Activated CD8-positive, alpha-beta memory T cell treated with anti-CD3 and anti-CD28 coated beads for 4 hours (primary cell): Measurements from ENCODE around the gene ODAM.
"Not testable (repeated sequence)": the region's sequence is repeated elsewhere in the genome, so short reads cannot be mapped to it uniquely, and the experiment has no call there.

ENCODE experiments used
- DNase-seq, 2 donors: peaks; one replicate each; pipeline ENCODE4 v3.0.0-alpha.2; 2020; ENCODE audit warnings: low read depth in 2 of 2

Gene ODAM, protein sequence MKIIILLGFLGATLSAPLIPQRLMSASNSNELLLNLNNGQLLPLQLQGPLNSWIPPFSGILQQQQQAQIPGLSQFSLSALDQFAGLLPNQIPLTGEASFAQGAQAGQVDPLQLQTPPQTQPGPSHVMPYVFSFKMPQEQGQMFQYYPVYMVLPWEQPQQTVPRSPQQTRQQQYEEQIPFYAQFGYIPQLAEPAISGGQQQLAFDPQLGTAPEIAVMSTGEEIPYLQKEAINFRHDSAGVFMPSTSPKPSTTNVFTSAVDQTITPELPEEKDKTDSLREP

DNA sequence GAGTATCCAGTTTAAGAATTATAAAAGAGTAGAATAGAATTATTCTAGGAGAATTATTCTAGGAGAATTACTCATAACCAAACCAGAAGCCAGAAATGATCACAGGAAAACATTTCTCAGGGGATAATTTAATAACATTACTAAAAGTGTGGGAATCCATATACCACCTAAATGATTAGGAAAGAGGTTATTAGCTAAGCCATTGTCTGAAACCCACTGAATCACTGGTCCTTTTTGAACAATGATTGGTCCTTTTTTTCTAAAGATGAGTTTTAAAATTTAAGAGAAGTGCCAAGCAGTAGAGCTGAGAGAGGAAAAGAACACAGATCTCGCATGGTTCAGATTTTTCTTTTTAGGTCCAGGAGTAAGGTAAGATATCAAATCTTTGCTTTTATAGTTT, at the start of gene ODAM:
Gene ODAM (plus strand): TSS at position 301 of the 400 bp plus-strand sequence. CDS start 819 bp downstream, outside the sequence.
- DNase-seq = no peak

- DNase-seq = no peak
Measured at GRCh38 chr4:70151271-70151670, 44.3 kb upstream of the ODAM start.

DNA sequence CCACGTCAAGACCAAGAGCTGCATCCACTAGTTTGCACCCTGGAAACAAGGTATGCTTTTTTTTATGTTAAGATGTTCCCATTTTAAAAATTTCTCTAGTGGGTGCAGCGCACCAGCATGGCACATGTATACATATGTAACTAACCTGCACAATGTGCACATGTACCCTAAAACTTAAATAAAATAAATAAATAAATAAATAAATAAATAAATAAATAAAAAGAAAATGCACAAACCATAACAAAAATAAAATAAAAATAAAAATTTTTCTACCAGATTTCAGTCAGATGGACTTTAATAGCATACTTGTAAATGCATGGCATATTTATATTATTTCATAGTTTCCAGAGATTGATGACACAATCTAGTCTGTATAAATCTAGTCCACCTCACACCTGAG, 43.4 kb upstream of the ODAM start:
- no peak for DNase-seq

- no peak for DNase-seq
Measured at GRCh38 chr4:70153937-70154336, 41.6 kb upstream of the ODAM start, which contains the start of gene PRR27. Gene PRR27, plus strand, starts transcription at chr4:70154237. Its CDS starts 139 bp downstream, at chr4:70154376.

GRCh38 chr4:70158576-70158975, 36.9 kb upstream of the ODAM start:
- no peak for DNase-seq

GRCh38 chr4:70177090-70177489, 18.4 kb upstream of the ODAM start:
- no peak for DNase-seq

DNA sequence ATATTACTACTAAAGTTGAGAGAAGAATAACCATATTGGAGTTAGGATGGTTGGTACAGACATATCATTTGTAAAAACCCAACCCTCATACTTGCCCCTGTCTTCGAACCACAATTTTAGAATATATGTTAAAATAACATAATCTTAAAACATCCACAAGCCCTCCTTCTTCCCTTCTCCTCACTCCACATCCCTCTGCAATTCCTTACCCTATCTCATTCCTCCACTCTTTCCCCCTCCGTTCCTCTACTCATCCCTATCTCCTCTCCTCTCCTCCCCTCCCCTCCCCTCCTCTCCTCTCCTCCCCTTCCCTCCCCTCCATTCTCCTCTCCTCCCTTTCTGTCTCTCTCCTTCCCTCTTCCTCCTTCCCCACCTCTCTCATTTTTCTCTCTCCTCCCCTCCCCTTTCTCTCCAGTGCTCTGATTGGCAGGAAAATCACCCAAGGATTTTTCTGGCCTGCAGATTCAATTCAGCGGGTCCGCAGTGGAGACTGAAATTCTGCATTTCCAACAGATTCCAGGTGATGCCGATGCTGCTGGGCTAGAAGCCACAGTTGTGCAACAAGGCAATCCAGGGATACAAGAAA, 17.4 kb upstream of the ODAM start:
- no peak for DNase-seq

GRCh38 chr4:70179811-70180210, 15.7 kb upstream of the ODAM start:
- DNase-seq = no peak

DNA sequence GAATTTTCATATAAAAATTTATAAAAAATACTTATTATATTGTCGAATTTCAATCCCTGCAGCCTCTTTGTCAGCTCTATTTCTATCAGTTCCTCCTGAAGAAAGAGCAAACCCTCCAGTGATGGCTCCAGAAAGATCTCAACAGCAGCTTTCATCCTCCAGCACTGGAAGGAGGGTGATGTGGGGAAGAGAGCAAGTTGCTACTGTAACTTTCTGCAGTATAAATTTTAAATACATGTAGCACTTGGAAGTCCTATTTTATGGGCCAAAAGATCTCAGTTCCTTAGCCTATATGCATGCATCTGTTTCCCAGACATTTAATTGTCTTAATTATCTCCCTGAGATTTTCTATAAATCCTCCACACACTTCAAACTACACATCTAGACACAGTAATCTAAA, 13.7 kb upstream of the ODAM start:
- DNase-seq = no peak

- DNase-seq = no peak
Measured at GRCh38 chr4:70182517-70183167, 12.9 kb upstream of the ODAM start.

GRCh38 chr4:70183168-70183939, 12.2 kb upstream of the ODAM start:
- DNase-seq = no peak

DNA sequence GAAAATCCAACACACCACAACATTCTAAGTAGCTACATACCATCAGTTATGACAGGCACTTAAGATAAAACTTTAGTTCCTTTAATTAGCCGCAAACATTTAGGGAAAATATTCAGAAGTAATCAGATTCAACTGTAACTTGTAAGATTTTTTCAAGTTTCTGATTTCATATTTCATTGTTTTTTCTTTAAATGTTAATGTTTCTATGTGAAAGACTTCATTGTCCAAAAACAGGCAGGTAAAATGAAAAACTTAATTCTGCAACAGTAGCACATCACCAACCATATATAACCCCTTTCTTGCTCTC, 11.6 kb upstream of the ODAM start:
- DNase-seq = no peak

DNA sequence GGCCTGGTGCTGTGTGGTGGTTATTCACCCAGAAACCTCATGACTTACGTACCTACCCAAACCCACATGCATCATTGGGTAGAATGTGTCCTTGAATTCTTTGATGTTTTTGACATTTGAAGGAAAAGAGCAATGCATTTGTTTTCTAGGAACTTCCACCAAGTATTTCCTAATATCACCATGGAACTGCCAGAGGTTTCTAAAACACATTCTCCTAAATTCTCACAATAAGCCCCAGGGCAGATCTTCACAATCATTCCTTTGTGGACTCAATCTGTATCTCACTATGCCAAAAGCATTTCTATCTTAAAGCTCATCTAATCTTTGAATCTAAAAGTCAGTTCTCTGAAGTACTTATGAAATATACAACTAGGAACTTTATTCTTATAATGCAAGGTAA, 8.3 kb upstream of the ODAM start:
- no peak for DNase-seq

DNA sequence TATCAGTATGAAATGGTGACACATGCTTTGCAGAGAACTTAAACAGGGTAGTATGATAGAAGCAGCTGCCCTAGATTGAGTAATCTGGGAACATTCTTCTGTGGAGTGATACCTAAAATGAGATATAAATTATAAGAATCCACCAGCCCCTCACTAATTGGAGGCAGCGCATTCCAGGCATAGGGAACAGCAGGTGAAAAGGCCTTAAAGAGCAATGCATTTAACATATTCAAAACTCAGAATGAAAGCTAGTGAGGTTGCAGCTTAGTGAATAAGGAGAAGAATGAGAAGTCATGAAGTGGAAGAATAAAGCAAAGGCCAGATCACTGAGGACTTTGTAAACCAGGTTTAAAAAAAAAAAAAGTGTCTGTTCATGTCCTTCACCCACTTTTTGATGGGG, 4.9 kb upstream of the ODAM start:
- DNase-seq = no peak

- DNase-seq = no peak
Measured at GRCh38 chr4:70191647-70192046, 3.9 kb upstream of the ODAM start.

- no peak for DNase-seq
Measured at GRCh38 chr4:70192895-70193294, 2.6 kb upstream of the ODAM start.

GRCh38 chr4:70196857-70197256, 1.3 kb downstream of the ODAM start:
- DNase-seq = no peak

DNA sequence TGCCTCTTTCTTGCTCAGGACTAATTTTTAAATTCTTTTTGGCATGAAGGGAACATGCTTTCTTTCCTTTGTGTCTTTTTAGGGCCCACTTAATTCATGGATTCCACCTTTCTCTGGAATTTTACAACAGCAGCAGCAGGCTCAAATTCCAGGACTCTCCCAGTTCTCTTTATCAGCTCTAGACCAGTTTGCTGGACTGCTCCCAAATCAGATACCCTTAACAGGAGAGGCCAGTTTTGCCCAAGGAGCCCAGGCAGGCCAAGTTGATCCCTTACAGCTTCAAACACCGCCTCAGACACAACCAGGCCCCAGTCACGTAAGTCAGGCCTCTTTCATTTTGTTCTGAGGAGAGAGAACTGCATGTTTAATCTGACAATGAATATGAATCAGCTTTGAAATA, 2.3 kb downstream of the ODAM start:
- no peak for DNase-seq

DNA sequence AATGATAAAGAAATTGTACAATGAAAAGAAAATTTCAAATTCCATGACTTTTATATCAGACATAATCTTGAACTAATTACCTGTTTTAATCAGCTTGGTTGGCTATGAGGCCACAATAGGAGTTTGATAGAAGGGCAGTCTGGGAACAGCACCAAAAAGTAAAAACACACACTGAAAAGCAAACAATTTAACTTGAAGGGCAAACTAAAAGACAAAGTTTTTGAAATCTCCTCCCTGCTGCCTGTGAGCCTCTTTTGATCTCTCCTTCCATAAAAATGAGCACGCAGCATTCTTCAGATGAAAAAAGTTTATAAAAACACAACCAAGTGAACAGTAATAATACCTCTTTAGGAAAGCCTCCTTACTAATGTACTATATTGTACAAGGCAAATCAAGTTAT, 8.1 kb downstream of the ODAM start:
- DNase-seq = no peak

DNA sequence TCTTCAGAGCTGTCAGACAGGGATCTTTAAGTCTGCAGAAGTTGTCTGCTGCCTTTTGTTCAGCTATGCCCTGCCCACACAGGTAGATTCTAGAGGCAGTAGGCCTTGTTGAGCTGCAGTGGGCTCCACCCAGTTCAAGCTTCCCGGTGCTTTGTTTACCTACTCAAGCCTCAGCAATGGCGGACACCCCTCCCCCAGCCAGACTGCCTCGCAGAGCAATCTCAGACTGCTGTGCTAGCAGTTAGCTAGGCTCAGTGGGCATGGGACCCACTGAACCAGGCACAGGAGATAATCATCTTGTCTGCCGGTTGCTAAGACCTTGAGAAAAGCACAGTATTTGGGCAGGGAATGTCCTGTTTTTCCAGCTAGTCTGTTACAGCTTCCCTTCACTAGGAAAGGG, 17.2 kb downstream of the ODAM start:
- not testable (repeated sequence) for DNase-seq

DNA sequence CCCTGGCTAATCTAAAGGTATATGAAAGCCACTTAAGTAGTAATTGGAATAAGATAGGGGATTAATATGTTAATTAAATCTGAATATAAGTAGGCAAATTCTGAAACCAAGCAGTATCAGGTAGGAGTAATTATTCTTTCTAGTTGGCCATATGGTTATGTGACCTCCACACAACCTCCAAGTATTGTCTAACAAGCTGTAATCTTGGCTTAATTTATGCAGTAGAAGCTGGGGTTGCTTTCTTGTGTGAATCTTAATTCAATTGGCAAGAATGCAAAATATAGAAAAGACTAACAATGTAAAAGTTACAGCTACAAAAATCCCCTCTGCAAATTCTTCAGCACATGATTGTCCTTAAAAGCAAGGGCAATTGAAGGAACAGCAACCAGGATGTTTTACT, 20.6 kb downstream of the ODAM start:
- DNase-seq = not testable (repeated sequence)

GRCh38 chr4:70216550-70216949, 21.0 kb downstream of the ODAM start:
- not testable (repeated sequence) for DNase-seq

DNA sequence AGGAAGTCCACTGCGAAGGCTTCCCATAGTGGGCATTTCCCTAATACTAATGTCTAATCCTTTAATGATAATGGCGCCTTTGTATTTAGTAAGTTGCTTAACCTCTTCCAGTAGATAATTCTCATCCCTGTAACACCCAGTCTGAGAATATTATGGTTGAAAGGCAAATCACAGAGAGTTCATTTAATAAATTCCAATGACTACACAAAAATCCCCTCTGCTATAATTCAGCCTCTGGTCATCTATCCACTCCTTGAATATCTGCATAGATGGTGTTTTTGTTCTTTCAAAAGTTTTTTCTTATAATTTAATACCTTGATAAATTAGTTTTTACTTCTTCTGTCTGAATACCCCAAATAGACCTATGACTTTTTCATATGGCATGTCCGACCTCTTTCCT, 25.9 kb downstream of the ODAM start:
- not testable (repeated sequence) for DNase-seq
